PFSK-1 (cell line): Measurements from ENCODE around the gene PERM1.

Source experiments
- FOXP2 ChIP-seq: optimal IDR thresholded peaks from 2 replicates; pipeline ENCODE3; 2011; ENCODE audit warnings: borderline replicate concordance, control low read depth, inconsistent platforms; ENCODE audit not compliant: insufficient read depth; ENCODE audit errors: extremely low read length, extremely low read depth
- POLR2AphosphoS5 ChIP-seq: IDR thresholded peaks from 2 replicates; pipeline ENCODE4 v1.6.1; 2012; ENCODE audit warnings: low read depth, mild to moderate bottlenecking, control low read depth, low read length, moderate library complexity
- SIN3A ChIP-seq: IDR thresholded peaks from 2 replicates; pipeline ENCODE4 v1.6.1; 2012; ENCODE audit warnings: mild to moderate bottlenecking, low read length, moderate library complexity, borderline replicate concordance; ENCODE audit not compliant: insufficient read depth
- TAF1 ChIP-seq: IDR thresholded peaks from 2 replicates; pipeline ENCODE4 v1.6.1; 2012; ENCODE audit warnings: low read length, control low read depth, borderline replicate concordance; ENCODE audit not compliant: insufficient read depth
- TF ChIP-seq, protein P1 (sequence below), 2 experiments: IDR thresholded peaks; 2 replicates each; pipeline versions ENCODE4 v1.6.1 to v1.8.0; 2011 to 2012; ENCODE audit warnings: low read depth in 2 of 2, low read length in 2 of 2, control low read depth in 1 of 2, inconsistent platforms in 1 of 2, mild to moderate bottlenecking in 1 of 2, moderate library complexity in 1 of 2; ENCODE audit not compliant: insufficient read depth in 1 of 2

Gene PERM1

DNA sequence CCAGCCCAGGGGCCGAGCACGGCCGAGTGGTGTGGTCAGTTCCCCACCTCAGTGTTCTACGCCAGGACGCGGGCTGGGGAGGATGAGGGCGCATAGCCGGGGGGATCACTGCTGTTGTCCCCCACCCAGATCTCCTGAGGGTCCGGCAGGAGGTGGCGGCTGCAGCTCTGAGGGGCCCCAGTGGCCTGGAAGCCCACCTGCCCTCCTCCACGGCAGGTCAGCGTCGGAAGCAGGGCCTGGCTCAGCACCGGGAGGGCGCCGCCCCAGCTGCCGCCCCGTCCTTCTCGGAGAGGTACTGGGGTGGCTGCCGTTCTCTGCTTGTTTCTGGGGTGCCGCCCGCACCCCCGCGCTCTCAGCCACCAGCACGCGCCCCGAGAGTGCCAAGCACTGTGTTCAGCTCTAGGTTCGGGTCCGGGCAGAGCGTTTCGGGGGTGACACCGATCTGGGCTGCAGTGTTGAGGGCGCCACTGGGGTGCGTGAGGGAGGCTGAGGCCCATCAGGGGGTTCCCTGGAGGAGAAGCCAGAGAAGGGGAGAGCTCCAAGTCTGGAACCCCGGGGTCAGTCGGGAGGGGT lies 40.8 kb downstream of the PERM1 start:
- TF ChIP-seq POLR2AphosphoS5 (no peak), TAF1 (no peak), FOXP2 (no peak), SIN3A (no peak)
- TF ChIP-seq, protein P1, sequence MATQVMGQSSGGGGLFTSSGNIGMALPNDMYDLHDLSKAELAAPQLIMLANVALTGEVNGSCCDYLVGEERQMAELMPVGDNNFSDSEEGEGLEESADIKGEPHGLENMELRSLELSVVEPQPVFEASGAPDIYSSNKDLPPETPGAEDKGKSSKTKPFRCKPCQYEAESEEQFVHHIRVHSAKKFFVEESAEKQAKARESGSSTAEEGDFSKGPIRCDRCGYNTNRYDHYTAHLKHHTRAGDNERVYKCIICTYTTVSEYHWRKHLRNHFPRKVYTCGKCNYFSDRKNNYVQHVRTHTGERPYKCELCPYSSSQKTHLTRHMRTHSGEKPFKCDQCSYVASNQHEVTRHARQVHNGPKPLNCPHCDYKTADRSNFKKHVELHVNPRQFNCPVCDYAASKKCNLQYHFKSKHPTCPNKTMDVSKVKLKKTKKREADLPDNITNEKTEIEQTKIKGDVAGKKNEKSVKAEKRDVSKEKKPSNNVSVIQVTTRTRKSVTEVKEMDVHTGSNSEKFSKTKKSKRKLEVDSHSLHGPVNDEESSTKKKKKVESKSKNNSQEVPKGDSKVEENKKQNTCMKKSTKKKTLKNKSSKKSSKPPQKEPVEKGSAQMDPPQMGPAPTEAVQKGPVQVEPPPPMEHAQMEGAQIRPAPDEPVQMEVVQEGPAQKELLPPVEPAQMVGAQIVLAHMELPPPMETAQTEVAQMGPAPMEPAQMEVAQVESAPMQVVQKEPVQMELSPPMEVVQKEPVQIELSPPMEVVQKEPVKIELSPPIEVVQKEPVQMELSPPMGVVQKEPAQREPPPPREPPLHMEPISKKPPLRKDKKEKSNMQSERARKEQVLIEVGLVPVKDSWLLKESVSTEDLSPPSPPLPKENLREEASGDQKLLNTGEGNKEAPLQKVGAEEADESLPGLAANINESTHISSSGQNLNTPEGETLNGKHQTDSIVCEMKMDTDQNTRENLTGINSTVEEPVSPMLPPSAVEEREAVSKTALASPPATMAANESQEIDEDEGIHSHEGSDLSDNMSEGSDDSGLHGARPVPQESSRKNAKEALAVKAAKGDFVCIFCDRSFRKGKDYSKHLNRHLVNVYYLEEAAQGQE (IDR thresholded peaks at IDR 0.05; ENCODE audit: insufficient read depth in 1 of 2, low read depth in 2 of 2, low read length in 2 of 2), result no peak

GRCh38 chr1:940107-941014 lies 41.5 kb downstream of the PERM1 start:
- TF ChIP-seq, protein P1 (IDR thresholded peaks at IDR 0.05; ENCODE audit: insufficient read depth in 1 of 2, low read depth in 2 of 2, low read length in 2 of 2), result peak in 1 of 2 experiments; percentile 36; a peak in 1 of 4 replicates
- TF ChIP-seq FOXP2, result no peak

GRCh38 chr1:939511-940106 lies 42.3 kb downstream of the PERM1 start:
- no peak for TF ChIP-seq POLR2AphosphoS5
- no peak for TF ChIP-seq TAF1
- no peak for TF ChIP-seq FOXP2
- no peak for TF ChIP-seq SIN3A
- TF ChIP-seq, protein P1 (IDR thresholded peaks at IDR 0.05; ENCODE audit: insufficient read depth in 1 of 2, low read depth in 2 of 2, low read length in 2 of 2), result no peak

- TF ChIP-seq POLR2AphosphoS5 (no peak), FOXP2 (no peak), SIN3A (no peak), TAF1 (no peak)
- TF ChIP-seq, protein P1 (IDR thresholded peaks at IDR 0.05; ENCODE audit: insufficient read depth in 1 of 2, low read depth in 2 of 2, low read length in 2 of 2), result no peak
Observed at GRCh38 chr1:938711-939489, 43.0 kb downstream of the PERM1 start.
